Cardiac fibroblast (primary cell): Measurements from ENCODE around the gene SEMA4G.

Source experiments
- DNase-seq, 2 donors: peaks; one replicate each; pipeline versions ENCODE4 v3.0.0 to v3.0.0-alpha.2; 2010; ENCODE audit warnings: low read depth in 2 of 2
- H3K4me3 ChIP-seq, 2 donors: replicated peaks in 1 of 2; 1 replicate in 1 of 2; 2 replicates in 1 of 2; pipeline ENCODE4 v1.5.1; 2011; ENCODE audit warnings: low read depth in 2 of 2, low read length in 2 of 2, mild to moderate bottlenecking in 2 of 2, moderate library complexity in 1 of 2
- CTCF ChIP-seq: IDR thresholded peaks from one replicate; pipeline ENCODE4 v1.5.1; 2011; ENCODE audit warnings: low read depth, mild to moderate bottlenecking, low read length, inconsistent platforms

Gene SEMA4G

GRCh38 chr10:100969187-100970075 lies at the start of gene SEMA4G:
SEMA4G (plus strand) TSS chr10:100969504; CDS start chr10:100972913, 3,409 bp downstream.
- peak within 1 kb of the TSS; percentile 58 to 62 for H3K4me3 ChIP-seq
- peak; percentile 88 for TF ChIP-seq CTCF
- peak; percentile 27 to 33 for DNase-seq

GRCh38 chr10:100923580-100923979 lies 45.7 kb upstream of the SEMA4G start:
- H3K4me3 ChIP-seq = no peak overlapping the region
- TF ChIP-seq CTCF = no peak
- no peak for DNase-seq

GRCh38 chr10:100927266-100927665 lies 42.0 kb upstream of the SEMA4G start:
- peak in 1 of 2 donors; percentile 26 for DNase-seq
- no peak overlapping the region for H3K4me3 ChIP-seq
- TF ChIP-seq CTCF = no peak

- DNase-seq = no peak
- TF ChIP-seq CTCF = no peak
- no peak overlapping the region for H3K4me3 ChIP-seq
These were observed 41.3 kb upstream of the SEMA4G start for GRCh38 chr10:100928039-100928438.

GRCh38 chr10:100930368-100930767 lies 38.9 kb upstream of the SEMA4G start:
- no peak for TF ChIP-seq CTCF
- no peak for DNase-seq
- no peak overlapping the region for H3K4me3 ChIP-seq

- H3K4me3 ChIP-seq = no peak overlapping the region
- DNase-seq = peak; percentile 27 to 30
- TF ChIP-seq CTCF = peak; percentile 59
These were observed 35.1 kb upstream of the SEMA4G start for GRCh38 chr10:100934084-100934659.
